GM12878 (cell line): ENCODE results near the gene SLC24A3. TPM values are rescaled to one million over a fixed set of nuclear protein-coding genes. Genes with fewer than 3 reads are reported as not detected.

Source experiments
- ATAC-seq: fragments of 200-7000 bp; cut with Tn5 transposase; 3 replicates; pipeline ENCODE4 v1.9.1; 2020; ENCODE audit warnings: mild to moderate bottlenecking, moderate library complexity
- BruUV-seq: library from RNA; stranded (reverse); fragments of 400-500 nt; replicated peaks from 2 replicates; lab custom pipeline; 2021; lab: Mats Ljungman, UMichigan
- CTCF ChIA-PET: fragments of 300-600 bp; sonication (Branson Sonifier 250); formaldehyde crosslinking; extraction: SDS; loops from one replicate; lab custom pipeline; 2021; ENCODE audit warnings: inconsistent platforms; lab: Yijun Ruan, JAX
- POLR2A ChIA-PET: fragments of 350-600 bp; formaldehyde crosslinking; extraction: SDS; loops from one replicate; lab custom pipeline; 2021; ENCODE audit warnings: inconsistent platforms; lab: Charles Lee
- RAD21 ChIA-PET: fragments of 300-600 bp; sonication (Branson Sonifier 250); formaldehyde crosslinking; loops from one replicate; lab custom pipeline; 2023; ENCODE audit warnings: antibody characterized with exemption; ENCODE audit not compliant: unreplicated experiment; lab: Charles Lee
- SMC1A ChIA-PET: fragments of 300-600 bp; sonication (Branson Sonifier 250); formaldehyde crosslinking; loops from one replicate; lab custom pipeline; 2023; ENCODE audit not compliant: unreplicated experiment, uncharacterized antibody; lab: Charles Lee
- DNase-seq: peaks from one replicate; pipeline ENCODE4 v3.0.0-alpha.2; 2011; ENCODE audit warnings: low read depth, low spot score
- FAIRE-seq: peaks from 3 replicates; lab custom pipeline; 2011; peaks lifted over from hg19 to GRCh38; lab: Jason Lieb, UNC
- H2AFZ ChIP-seq: 2 replicates; pipeline ENCODE4 v1.6.0; 2011; ENCODE audit warnings: low read depth, low read length, control low read depth; ENCODE audit not compliant: control insufficient read depth
- H3K27ac ChIP-seq: 2 replicates; pipeline ENCODE4 v1.5.1; 2011; ENCODE audit warnings: control low read depth; ENCODE audit not compliant: control insufficient read depth, insufficient read depth
- H3K27me3 ChIP-seq, 2 experiments: replicated peaks in 1 of 2; 2 replicates each; pipeline versions ENCODE4 v1.6.0 to v1.6.1; 2011; ENCODE audit warnings: low read length in 1 of 2; ENCODE audit not compliant: control insufficient read depth in 2 of 2, insufficient read depth in 2 of 2
- H3K36me3 ChIP-seq, 2 experiments: 2 replicates each; pipeline ENCODE4 v1.5.1; 2011; ENCODE audit warnings: low read length in 1 of 2; ENCODE audit not compliant: control insufficient read depth in 2 of 2, insufficient read depth in 2 of 2
- H3K4me1 ChIP-seq: 2 replicates; pipeline ENCODE4 v1.6.1; 2011; ENCODE audit warnings: mild to moderate bottlenecking, low read length, moderate library complexity, mixed read lengths; ENCODE audit not compliant: control insufficient read depth, insufficient read depth
- H3K4me2 ChIP-seq: 2 replicates; pipeline ENCODE4 v1.6.0; 2011; ENCODE audit warnings: control low read depth; ENCODE audit not compliant: control insufficient read depth, insufficient read depth
- H3K4me3 ChIP-seq: fragments of 200-600 bp; sonication (generic); 2 replicates; pipeline ENCODE4 v1.5.1; 2016
- H3K79me2 ChIP-seq: 2 replicates; pipeline ENCODE4 v1.6.0; 2011; ENCODE audit warnings: low read length; ENCODE audit not compliant: control insufficient read depth, insufficient read depth
- H3K9ac ChIP-seq: 2 replicates; pipeline ENCODE4 v1.8.0; 2011; ENCODE audit warnings: low read length, control low read depth, mixed read lengths; ENCODE audit not compliant: control insufficient read depth, insufficient read depth
- H3K9me3 ChIP-seq: replicated peaks from 3 replicates; pipeline ENCODE4 v1.5.1; 2011; ENCODE audit warnings: mild to moderate bottlenecking, low read length; ENCODE audit not compliant: control insufficient read depth, insufficient read depth
- H4K20me1 ChIP-seq: 2 replicates; pipeline ENCODE4 v1.6.0; 2011; ENCODE audit not compliant: control insufficient read depth, insufficient read depth
- E2F8 ChIP-seq: fragments of 450-650 bp; IDR thresholded peaks from 2 replicates; pipeline ENCODE4 v1.6.1; 2018; ENCODE audit warnings: mild to moderate bottlenecking, low read depth, moderate library complexity; ENCODE audit not compliant: partially characterized antibody
- PAX5 ChIP-seq: IDR thresholded peaks from 2 replicates; pipeline ENCODE4 v1.6.1; 2011; ENCODE audit warnings: low read depth, low read length, borderline replicate concordance
- POU2F2 ChIP-seq: IDR thresholded peaks from 3 replicates; pipeline ENCODE4 v1.6.1; 2011; ENCODE audit warnings: low read depth, mild to moderate bottlenecking, low read length, borderline replicate concordance
- TAF1 ChIP-seq: IDR thresholded peaks from 2 replicates; pipeline ENCODE4 v1.6.1; 2011; ENCODE audit warnings: mild to moderate bottlenecking, low read depth, low read length, borderline replicate concordance
- WGBS: methylation state at CpG from one replicate; pipeline ENCODE4 v1.1.6; 2016; ENCODE audit warnings: low lambda C conversion rate; ENCODE audit not compliant: insufficient replicate concordance, insufficient coverage; ENCODE audit errors: missing lambda C conversion rate; 5-methylcytosine and 5-hydroxymethylcytosine counted together
- in situ Hi-C: fragments of 300-500 bp; cut with MboI; formaldehyde crosslinking; loops from 9 replicates; pipeline ENCODE4 v1.14.3; 2018; ENCODE audit warnings: mixed read lengths
- intact Hi-C: fragments of 100-400 bp; cut with micrococcal nuclease; formaldehyde crosslinking; loops from one replicate; pipeline ENCODE4 v1.14.2; 2022; ENCODE audit not compliant: unreplicated experiment
- polyA plus RNA-seq, 11 experiments: library from polyadenylated mRNA; depleted of rRNA in 4 of 11; unstranded in 6 of 11; stranded (reverse) in 5 of 11; fragments of >200 nt; fragmentation: Nextera tagmentation in 4 of 11; fragmentation: Illumina TruSeq in 1 of 11; extraction: Ambion mirVana in 4 of 11; extraction: Trizol in 1 of 11; gene quantifications; 1 replicate in 1 of 11; 2 replicates in 10 of 11; pipeline versions ENCODE4 v1.2.1 to v1.2.3, GENCODE V29; 2011 to 2016; ENCODE audit warnings: inconsistent platforms in 2 of 11, missing spikeins in 2 of 11, low read depth in 1 of 11
- total RNA-seq, 4 experiments: library from RNA; depleted of rRNA in 3 of 4; stranded (reverse); fragments of >200 nt in 3 of 4; fragmentation: Illumina TruSeq in 1 of 4; extraction: Trizol in 1 of 4; gene quantifications; 2 replicates each; pipeline versions ENCODE4 v1.2.1 to v1.2.3, GENCODE V29; 2013 to 2021

Gene SLC24A3
- total and polyA plus RNA-seq, 10 of the 15 experiments (the other 5 are each of a cell fraction or from before 2014, with no cell fraction given), result 0.04 TPM; not detected in 9

GRCh38 chr20:19448632-19449031, 236.2 kb downstream of the SLC24A3 start (continued):
- TF ChIP-seq TAF1 (no peak), E2F8 (no peak)

- H3K9me3 ChIP-seq, result no peaks in the 10 kb centered on the region
- RAD21 ChIA-PET, result no interaction called here
- H3K27me3 ChIP-seq, result no peaks in the 10 kb centered on the region
- no peak overlapping the region for H3K27ac ChIP-seq
- H3K4me3 ChIP-seq, result no peak overlapping the region
- no TSS peak for BruUV-seq
- no peaks in the 10 kb centered on the region for H3K36me3 ChIP-seq
- H3K4me1 ChIP-seq, result no peaks in the 10 kb centered on the region
- ATAC-seq (no peak), FAIRE-seq (no peak)
- CTCF ChIA-PET, result no interaction called here
- H3K4me2 ChIP-seq, result no peak overlapping the region
- H3K9ac ChIP-seq, result no peak overlapping the region
- no peaks in the 10 kb centered on the region for H4K20me1 ChIP-seq
- intact Hi-C loops (no loop called here), in situ Hi-C loops (no loop called here)
- SMC1A ChIA-PET, result no interaction called here
- POLR2A ChIA-PET, result no interaction called here
- H2AFZ ChIP-seq, result no peak overlapping the region
- H3K79me2 ChIP-seq, result no peaks in the 10 kb centered on the region
- TF ChIP-seq PAX5 (no peak), POU2F2 (no peak)
- TF ChIP-seq, all 136 proteins: peak for 0
- DNase-seq, result no peak
- WGBS, result 24% methylated on average over 8 of the region's 8 CpGs
These were observed 236.6 kb downstream of the SLC24A3 start for GRCh38 chr20:19449051-19449450.
